Mesenchymal stem cell (in vitro differentiated cells and primary cell): ENCODE data around the gene OR11H7.
"Not testable (repeated sequence)": the region's sequence is repeated elsewhere in the genome, so short reads cannot be mapped to it uniquely, and the experiment has no call there.

ENCODE experiments used
- DNase-seq: peaks from one replicate; pipeline ENCODE4 v3.0.0-alpha.2; 2013
- H2AFZ ChIP-seq: one replicate; pipeline ENCODE4 v1.6.1; 2013; ENCODE audit warnings: low read depth, mild to moderate bottlenecking, control low read depth, inconsistent platforms, low read length, moderate library complexity
- H2AK5ac ChIP-seq: 2 replicates; pipeline ENCODE4 v1.6.1; 2013; ENCODE audit warnings: low read length, moderate library complexity, mild to moderate bottlenecking, inconsistent platforms; ENCODE audit not compliant: severe bottlenecking
- H2BK120ac ChIP-seq: one replicate; pipeline ENCODE4 v1.6.1; 2013; ENCODE audit warnings: low read depth, mild to moderate bottlenecking, inconsistent platforms, low read length, moderate library complexity
- H2BK12ac ChIP-seq, 2 experiments: one replicate each; pipeline ENCODE4 v1.6.1; 2013; ENCODE audit warnings: inconsistent platforms in 2 of 2, low read length in 2 of 2, mild to moderate bottlenecking in 2 of 2, moderate library complexity in 2 of 2, control low read depth in 1 of 2
- H2BK15ac ChIP-seq: one replicate; pipeline ENCODE4 v1.6.1; 2013; ENCODE audit warnings: mild to moderate bottlenecking, low read depth, inconsistent platforms; ENCODE audit not compliant: poor library complexity, severe bottlenecking
- H2BK5ac ChIP-seq: 2 replicates; pipeline ENCODE4 v1.6.1; 2013; ENCODE audit warnings: low read depth, mild to moderate bottlenecking, low read length, control low read depth, inconsistent platforms; ENCODE audit not compliant: poor library complexity, severe bottlenecking
- H3K14ac ChIP-seq, 2 experiments: one replicate each; pipeline ENCODE4 v1.6.1; 2013; ENCODE audit warnings: inconsistent platforms in 2 of 2, low read length in 2 of 2, control low read depth in 1 of 2, mild to moderate bottlenecking in 1 of 2, moderate library complexity in 1 of 2
- H3K18ac ChIP-seq, 2 experiments: one replicate each; pipeline ENCODE4 v1.6.1; 2013; ENCODE audit warnings: inconsistent platforms in 2 of 2, low read length in 2 of 2, control low read depth in 1 of 2, low read depth in 1 of 2, mild to moderate bottlenecking in 1 of 2
- H3K23ac ChIP-seq, 2 experiments: one replicate each; pipeline ENCODE4 v1.6.1; 2013; ENCODE audit warnings: inconsistent platforms in 2 of 2, low read length in 2 of 2, mild to moderate bottlenecking in 2 of 2, moderate library complexity in 2 of 2, control low read depth in 1 of 2
- H3K27ac ChIP-seq: 2 replicates; pipeline ENCODE4 v1.5.1; 2013; ENCODE audit warnings: mild to moderate bottlenecking, moderate library complexity, low read length, control low read depth, inconsistent platforms; ENCODE audit not compliant: poor library complexity, severe bottlenecking
- H3K27me3 ChIP-seq, 2 experiments: 2 replicates each; pipeline versions ENCODE4 v1.6.1 to v1.7.0; 2013; ENCODE audit warnings: low read length in 2 of 2, mild to moderate bottlenecking in 2 of 2, moderate library complexity in 2 of 2, control low read depth in 1 of 2, inconsistent platforms in 1 of 2; ENCODE audit not compliant: control insufficient read depth in 1 of 2, insufficient read depth in 1 of 2
- H3K36me3 ChIP-seq, 2 experiments: 2 replicates each; pipeline versions ENCODE4 v1.6.1 to v1.7.0; 2013; ENCODE audit warnings: low read length in 2 of 2, control low read depth in 1 of 2, inconsistent platforms in 1 of 2, low read depth in 1 of 2, mild to moderate bottlenecking in 1 of 2; ENCODE audit not compliant: insufficient read depth in 2 of 2, control insufficient read depth in 1 of 2
- H3K4ac ChIP-seq, 2 experiments: one replicate each; pipeline ENCODE4 v1.6.1; 2013; ENCODE audit warnings: inconsistent platforms in 2 of 2, low read length in 2 of 2, mild to moderate bottlenecking in 2 of 2, moderate library complexity in 2 of 2, control low read depth in 1 of 2, low read depth in 1 of 2
- H3K4me1 ChIP-seq: 2 replicates; pipeline ENCODE4 v1.6.1; 2013; ENCODE audit warnings: low read depth, low read length, control low read depth; ENCODE audit not compliant: control insufficient read depth, insufficient read depth
- H3K4me2 ChIP-seq: 2 replicates; pipeline ENCODE4 v1.6.1; 2013; ENCODE audit warnings: low read length, mild to moderate bottlenecking, inconsistent platforms; ENCODE audit not compliant: poor library complexity, severe bottlenecking
- H3K4me3 ChIP-seq, 2 experiments: 2 replicates each; pipeline versions ENCODE4 v1.5.1 to v1.7.0; 2013; ENCODE audit warnings: low read length in 2 of 2, mild to moderate bottlenecking in 2 of 2, control low read depth in 1 of 2, low read depth in 1 of 2; ENCODE audit not compliant: insufficient read depth in 1 of 2
- H3K79me1 ChIP-seq: replicated peaks from 2 replicates; pipeline ENCODE4 v1.6.1; 2013; ENCODE audit warnings: mild to moderate bottlenecking, control low read depth, low read length, inconsistent platforms; ENCODE audit not compliant: poor library complexity, severe bottlenecking
- H3K9ac ChIP-seq: 2 replicates; pipeline ENCODE4 v1.7.0; 2013; ENCODE audit warnings: mild to moderate bottlenecking, low read length, moderate library complexity
- H3K9me3 ChIP-seq: 2 replicates; pipeline ENCODE4 v1.7.0; 2013; ENCODE audit warnings: mild to moderate bottlenecking, low read length; ENCODE audit not compliant: control insufficient read depth
- H4K8ac ChIP-seq: one replicate; pipeline ENCODE4 v1.6.1; 2013; ENCODE audit warnings: inconsistent platforms, mild to moderate bottlenecking, low read length, moderate library complexity
- H4K91ac ChIP-seq: one replicate; pipeline ENCODE4 v1.6.1; 2013; ENCODE audit warnings: mild to moderate bottlenecking, low read length, inconsistent platforms
- WGBS: methylation state at CpG from one replicate; pipeline ENCODE4 v1.1.7; 2013; ENCODE audit warnings: mixed read lengths; 5-methylcytosine and 5-hydroxymethylcytosine counted together

The OR11H7 gene

GRCh38 chr14:20278414-20278813 lies 49.6 kb downstream of the OR11H7 start:
- H3K9me3 ChIP-seq, result peaks cover 22% of the 10 kb centered on the region
- H3K4me1 ChIP-seq, result no peaks in the 10 kb centered on the region
- no peak overlapping the region for H3K23ac ChIP-seq
- H2BK12ac ChIP-seq, result no peak overlapping the region
- no peaks in the 10 kb centered on the region for H3K79me1 ChIP-seq
- H2BK15ac ChIP-seq, result no peak overlapping the region
- DNase-seq, result peak; percentile 16
- no peak overlapping the region for H3K4ac ChIP-seq
- no peak overlapping the region for H4K8ac ChIP-seq
- WGBS, result 89% methylated on average over 1 of the region's 1 CpG
- H2BK120ac ChIP-seq, result no peak overlapping the region
- no peak overlapping the region for H2BK5ac ChIP-seq
- no peak overlapping the region for H2AFZ ChIP-seq
- H3K9ac ChIP-seq, result no peak overlapping the region
- H4K91ac ChIP-seq, result no peak overlapping the region
- no peak overlapping the region for H3K27ac ChIP-seq
- H3K18ac ChIP-seq, result no peak overlapping the region
- H3K4me2 ChIP-seq, result no peak overlapping the region
- H3K27me3 ChIP-seq, result no peaks in the 10 kb centered on the region
- peaks cover 11 to 24% of the 10 kb centered on the region in 2 experiments for H3K36me3 ChIP-seq
- H3K4me3 ChIP-seq, result no peak overlapping the region
- no peak overlapping the region for H3K14ac ChIP-seq
- no peak overlapping the region for H2AK5ac ChIP-seq

GRCh38 chr14:20280265-20280664 lies 51.5 kb downstream of the OR11H7 start:
- not testable (repeated sequence) for H3K9me3 ChIP-seq, H3K4me3 ChIP-seq, H3K14ac ChIP-seq, H3K18ac ChIP-seq, H3K27ac ChIP-seq, H3K23ac ChIP-seq, H2BK5ac ChIP-seq, DNase-seq, H2AFZ ChIP-seq, H3K9ac ChIP-seq, H3K4me1 ChIP-seq, H2BK12ac ChIP-seq, H2BK120ac ChIP-seq, H2AK5ac ChIP-seq, H4K8ac ChIP-seq, H2BK15ac ChIP-seq, H4K91ac ChIP-seq, H3K79me1 ChIP-seq, H3K4ac ChIP-seq, H3K4me2 ChIP-seq, H3K27me3 ChIP-seq
- 98% methylated on average over 7 of the region's 7 CpGs for WGBS
- peaks cover 11 to 19% of the 10 kb centered on the region in 2 experiments for H3K36me3 ChIP-seq
